Activated CD4-positive, alpha-beta T cell treated with anti-CD3 and anti-CD28 coated beads, Interleukin-10, Interleukin-2, amounts not matched to agents 100 ng/mL and 50 ng/mL, durations not matched to agents 16 hours and 8 hours (primary cell): ENCODE data around the gene DHX8.

Source experiments
- DNase-seq: peaks from one replicate; pipeline ENCODE4 v3.0.0-alpha.2; 2020

DHX8 gene

DNA sequence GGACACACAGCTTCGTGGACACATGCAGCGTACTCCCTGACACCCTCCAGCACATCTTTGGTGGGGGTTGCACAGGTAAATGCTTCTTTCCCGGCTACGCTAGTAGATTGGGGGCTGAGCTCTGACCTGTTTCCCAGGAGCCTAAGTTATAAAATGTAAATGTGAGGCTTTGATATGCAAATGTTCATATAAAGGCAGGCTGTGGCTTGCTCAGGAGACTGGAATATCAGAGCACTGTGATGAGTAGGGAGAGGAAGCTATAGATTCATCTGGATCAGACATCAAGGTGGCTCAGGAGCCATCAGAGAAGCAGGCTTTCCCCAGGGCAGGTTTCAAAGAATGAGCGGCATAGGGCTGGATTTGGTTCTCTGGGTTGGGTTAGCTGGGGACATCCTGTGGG, 65.7 kb downstream of the DHX8 start:
- no peak for DNase-seq

DNA sequence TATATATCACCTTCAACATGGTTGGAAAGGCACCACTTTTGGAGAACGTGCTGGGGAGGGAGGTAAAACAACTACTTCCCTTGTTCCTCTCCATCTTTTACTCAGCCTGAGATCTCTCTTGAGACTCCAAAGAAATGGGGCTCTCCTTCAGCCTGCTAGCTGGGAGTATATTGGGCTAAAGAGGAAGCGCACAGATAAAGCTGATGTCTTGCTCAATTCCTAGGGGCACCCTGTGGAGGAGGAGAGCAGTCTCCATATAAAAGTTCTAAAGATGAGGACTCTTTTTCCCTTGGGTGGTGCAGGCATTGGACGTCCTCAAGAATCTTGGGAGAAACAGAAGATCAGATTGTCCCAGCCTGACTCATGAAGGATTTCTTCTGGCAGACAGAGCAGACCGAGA, 67.0 kb downstream of the DHX8 start:
- DNase-seq = no peak

DNA sequence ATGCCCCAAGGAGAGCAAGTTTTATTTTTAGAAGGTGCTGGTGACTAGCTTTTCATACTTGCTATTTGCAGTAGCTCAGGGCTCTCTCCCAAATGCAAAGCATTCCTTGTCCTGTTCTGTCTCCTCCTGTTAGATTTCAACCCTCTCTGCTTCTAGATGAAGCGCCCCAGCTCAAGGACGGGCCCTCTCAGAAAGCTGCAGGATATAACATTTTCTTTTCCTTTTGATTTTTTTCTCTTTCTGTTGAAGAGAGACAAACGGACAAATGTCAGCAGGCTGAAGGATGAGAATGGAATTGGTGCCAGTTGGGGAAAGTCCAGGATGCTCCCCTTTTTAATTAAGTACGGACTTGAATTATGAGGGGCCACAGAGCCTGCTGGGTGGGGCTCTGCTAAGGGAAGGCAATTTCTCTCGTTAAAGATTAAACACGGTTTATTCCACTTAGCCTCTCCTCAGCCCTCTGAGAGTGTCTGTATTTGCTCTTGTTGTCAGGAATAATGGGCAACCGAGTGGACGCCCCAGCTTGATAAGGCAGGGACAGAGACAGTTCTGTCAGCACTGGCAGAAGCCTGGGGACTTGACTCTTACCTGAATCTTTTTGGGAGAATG, 68.6 kb downstream of the DHX8 start:
- no peak for DNase-seq

DNA sequence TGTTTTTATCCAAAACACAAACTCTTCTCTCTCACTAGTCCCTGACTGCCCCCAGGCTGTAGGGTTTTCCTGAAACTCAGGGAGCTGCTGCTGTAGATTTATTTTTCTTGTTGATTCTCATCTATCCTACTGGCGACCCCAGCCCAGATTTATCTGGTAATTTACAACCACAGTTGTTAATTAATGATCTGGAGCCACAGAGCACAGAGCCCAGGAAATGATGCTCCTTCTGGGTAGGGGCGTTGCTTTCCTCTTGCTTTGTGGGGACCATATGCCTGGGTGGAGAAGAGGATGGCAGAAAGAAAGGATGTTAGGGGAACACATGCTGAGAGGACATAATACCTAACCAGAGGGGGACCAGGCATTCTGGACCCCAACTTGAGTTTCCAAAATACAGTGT, 69.8 kb downstream of the DHX8 start:
- DNase-seq = no peak

DNA sequence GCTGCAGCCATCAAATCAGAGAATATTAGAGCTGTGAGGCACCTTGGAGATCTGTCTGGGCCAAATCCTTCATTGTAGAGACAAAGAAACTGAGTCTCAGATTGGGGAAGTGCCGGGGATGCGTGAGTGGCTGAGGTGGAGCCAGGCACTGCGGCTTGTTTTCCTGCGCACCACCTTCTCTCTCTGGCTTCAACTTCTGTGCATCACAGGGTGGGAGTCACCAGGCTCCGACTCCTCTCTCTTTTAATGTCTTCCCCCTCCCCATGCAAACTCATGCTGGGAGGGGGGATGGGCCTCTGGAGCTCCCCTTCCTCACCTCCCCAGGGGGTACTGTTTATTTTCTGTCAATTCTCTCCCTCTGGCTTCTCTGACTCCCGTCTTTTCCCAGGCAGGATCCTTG, 71.1 kb downstream of the DHX8 start:
- no peak for DNase-seq

DNA sequence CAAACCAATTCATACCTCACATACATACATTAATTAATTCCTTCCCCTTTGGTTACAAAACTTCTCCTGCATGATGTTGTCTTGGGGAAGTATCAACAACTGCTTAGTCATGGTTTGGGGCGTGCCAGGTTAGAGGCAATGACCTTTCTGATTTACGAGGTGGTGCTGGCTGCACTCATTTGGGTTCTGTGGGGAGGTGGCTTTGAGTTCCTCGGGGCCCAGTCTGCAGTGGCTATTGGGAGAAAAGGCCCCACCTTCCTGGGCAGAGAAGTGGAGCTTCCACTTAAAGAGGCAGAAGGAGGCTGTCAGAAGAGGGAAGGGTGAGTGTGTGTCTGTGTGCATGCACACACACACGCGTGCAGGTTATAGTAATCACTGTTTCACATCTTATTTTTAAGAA, 72.5 kb downstream of the DHX8 start:
- DNase-seq = peak; percentile 35

DNA sequence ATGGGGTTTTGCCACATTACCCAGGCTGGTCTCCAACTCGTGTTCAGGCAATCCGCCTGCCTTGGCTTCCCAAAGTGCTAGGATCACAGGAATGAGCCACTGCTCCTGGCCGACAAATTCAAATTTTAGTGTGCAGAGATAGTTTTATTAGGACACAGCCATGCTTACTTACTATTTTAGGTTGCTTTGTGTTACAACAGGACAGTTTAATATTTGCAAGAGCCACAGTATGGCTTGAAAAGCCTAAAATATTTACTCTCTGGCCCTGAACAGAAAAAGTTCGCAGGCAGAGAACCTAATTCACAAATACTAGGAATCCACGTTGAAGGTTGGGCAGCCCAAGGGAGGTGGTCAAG, 75.0 kb downstream of the DHX8 start:
- no peak for DNase-seq

DNA sequence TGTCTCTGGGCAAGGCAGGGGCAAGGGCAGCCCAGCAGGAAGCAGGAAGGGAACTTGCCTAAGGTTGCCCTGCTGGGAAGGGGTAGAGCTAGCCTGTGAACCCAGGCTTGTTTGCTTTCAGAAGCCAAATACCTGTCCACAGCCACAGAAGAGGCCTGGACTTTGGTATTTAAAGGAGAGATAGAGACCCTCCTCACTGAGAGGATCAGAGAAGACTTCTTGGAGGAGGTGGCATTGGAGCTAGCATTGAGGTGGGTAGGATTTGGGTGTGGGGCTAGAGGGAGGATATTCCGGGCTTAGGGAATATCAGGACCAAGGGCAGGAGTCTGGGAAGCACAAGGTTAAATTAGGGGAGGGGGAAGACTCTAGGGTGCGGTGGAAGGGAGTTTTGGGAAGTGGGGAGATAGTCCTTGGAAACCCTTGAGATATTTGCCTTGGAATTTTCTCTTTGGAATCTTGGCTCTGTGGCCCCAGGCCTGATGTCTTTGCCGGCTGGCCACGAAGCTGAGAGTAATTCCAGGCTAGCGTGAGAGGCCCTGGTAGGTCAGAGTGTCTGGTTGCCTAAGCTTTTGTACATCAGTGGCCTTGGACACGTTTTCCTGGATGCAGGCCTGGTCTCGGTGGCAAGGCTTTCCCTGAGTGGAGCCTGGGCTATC, 75.5 kb downstream of the DHX8 start:
- DNase-seq = no peak

DNA sequence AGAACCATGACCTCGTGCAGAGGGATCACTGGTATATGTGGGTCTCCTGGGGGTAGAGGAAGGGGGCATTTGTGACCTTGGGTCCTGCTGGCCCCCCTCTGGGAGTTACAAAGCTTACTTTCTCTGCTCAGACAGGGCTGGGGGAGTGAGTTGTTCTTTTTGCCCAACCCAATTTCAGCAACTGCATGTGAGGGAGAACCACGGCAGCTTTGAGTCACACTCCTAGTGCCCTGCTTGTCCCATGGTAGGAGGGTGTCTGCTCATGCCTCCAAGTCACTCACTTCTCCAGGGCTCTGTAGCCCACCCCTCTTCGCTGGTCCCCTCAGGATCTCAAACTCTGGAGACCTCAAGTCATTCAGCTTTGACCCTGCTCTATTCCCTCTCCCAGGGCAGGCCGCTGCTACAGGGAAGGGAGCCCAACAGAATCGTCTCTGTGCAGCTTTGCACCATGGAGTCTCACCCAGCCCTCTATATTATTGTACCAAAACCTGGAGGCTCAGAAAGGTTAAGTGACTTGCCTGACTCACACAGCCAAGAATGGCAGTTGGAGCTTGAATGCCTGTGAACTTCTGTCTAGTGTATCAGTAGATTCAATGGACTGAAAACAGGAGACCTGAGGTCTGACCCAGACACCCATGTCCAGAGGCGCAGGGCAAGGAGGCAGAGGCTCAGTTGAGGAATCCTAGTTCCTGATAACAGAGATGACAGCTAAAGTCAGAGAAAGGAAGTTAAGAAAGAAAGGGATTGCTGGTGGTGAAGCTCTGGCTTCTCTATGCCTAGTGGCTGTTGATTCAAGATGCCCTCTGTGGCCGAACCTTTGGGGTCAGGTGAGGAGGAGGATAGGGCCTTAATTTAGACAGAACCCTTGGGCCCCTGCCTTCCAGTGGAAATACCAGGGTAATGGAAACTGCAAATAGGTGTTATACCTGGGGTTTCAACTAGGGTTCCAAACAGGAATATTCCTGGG, 77.0 kb downstream of the DHX8 start:
- DNase-seq = no peak

DNA sequence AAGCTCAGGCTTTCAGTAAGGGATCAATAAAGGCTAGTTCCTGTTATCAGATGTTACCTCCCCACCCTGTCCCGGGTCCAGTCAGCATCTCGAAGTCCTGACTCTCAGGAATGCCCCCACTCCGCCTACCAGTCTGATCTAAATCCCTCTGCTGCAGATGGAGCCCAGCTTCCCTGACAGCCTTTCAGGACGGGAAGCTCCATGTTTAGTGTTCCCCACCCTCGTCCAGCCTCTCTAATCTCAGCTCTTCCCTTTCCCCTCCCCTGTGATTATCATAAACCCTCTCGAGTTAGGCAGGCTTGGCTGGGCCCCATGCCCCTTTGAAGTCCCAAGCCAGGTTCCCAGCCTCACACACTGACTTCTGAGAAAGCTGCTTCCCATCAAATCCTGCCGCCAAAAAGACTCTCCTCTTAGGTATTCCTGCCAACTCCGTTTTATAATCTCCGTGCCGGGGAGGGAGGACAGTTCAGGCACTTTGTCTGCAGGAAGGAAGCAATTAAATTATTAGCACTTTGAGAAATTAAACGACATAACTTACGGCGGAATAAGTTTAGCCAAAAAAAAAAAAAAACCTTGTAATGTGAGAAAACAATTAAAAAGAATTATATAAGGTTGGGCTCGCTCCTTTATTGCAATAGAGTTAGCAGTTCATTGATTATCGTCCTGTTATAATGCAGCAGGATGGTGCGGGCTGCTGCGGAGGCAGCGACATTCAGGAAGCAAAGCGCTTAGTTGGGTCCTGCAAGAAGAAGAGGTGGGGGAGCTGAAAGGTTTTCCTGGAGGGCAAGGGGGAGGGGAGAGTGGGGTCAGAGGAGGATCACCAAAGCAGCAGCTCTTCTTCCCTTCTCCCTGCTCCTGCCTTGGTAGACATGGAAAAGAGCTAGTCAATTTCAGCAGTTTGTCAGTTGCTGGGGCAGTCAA, 79.2 kb downstream of the DHX8 start:
- DNase-seq = no peak

DNA sequence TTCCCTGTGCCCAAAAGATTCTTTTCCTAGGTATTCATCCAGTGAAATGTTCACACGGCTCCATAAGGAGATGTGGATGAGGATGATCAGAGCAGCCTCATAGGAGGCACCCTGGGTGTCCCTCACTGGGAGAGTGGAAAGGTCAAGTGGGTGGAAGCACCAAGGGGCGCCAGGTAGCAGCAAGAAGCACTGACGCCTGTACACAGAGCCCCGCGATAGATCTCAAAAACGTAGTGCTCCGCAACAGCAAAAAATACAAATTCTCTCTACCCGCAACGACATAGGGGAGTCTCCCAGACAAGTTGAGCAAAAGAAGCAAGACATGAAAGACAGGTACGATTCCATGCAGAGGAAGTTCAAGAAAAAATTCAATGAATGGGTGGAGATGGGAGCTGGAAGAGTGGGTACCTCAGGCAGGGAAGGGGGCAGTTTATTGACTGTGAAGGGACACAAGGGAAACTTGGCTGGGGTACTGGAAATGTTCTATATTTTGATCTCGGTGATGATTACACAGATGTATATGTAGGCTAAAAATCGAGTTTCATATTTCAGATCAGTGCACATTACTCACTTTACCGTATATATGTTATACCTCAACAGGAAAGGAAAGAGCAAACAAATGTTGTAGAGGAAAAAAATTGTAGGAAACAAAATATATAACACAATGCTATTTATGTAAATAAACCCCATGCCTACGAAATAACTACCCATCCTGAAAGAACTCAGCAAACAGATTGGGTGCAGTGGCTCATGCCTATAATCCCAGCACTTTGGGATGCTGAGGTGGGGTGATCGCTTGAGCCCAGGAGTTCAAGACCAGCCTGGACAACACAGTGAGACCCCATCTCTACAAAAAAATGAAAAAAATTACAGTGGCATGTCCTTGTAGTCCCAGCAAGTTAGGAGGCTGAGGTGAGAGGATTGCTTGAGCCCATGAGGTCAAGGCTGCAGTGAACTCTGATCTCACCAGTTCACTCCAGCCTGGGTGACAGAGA, 80.1 kb downstream of the DHX8 start:
- DNase-seq = no peak

DNA sequence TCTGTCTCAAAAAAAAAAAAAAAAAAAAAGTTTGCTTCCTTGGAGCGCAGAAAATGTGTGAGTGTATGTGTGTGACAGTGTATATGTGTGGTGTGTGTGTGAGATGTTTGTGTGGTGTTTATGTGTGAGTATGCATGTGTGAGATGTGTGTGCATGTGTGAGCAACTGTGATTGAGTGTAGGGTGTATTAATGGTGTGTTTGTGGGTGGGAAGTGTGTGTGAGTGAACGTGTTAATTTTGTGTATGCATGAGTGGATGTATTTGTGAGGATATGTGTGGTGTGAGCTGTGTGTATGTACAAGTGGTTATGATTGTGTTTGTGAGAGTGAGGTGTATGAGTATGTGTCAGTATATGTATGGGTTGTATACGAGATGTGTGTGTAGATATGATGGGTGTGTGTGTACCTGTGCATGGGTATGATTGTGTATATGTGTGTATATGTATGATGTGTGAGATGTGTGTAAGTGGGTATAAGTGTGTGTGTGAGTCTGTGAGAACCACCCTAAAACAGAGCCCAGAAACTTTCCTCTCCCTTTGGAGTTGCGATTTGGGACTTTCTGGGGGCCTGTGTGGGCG, 84.8 kb downstream of the DHX8 start:
- DNase-seq = no peak

DNA sequence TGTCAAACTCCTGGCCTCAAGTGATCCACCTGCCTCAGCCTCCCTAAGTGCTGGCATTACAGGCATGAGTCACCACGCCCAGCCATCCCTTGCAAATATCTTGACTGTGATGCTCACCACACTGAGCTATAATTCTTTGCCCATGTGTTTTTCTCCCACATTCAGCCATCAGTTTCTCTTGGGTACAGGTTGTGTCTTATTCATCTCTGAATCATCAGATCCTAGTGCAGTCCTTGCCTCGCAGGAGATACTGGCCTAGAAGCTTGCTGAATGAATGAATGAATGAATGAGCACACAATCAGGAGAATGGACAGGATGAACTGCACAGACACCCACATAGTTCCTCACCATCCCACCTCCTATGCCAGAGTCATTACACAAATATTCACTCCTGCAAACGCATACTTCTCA, 86.7 kb downstream of the DHX8 start:
- DNase-seq = no peak

DNA sequence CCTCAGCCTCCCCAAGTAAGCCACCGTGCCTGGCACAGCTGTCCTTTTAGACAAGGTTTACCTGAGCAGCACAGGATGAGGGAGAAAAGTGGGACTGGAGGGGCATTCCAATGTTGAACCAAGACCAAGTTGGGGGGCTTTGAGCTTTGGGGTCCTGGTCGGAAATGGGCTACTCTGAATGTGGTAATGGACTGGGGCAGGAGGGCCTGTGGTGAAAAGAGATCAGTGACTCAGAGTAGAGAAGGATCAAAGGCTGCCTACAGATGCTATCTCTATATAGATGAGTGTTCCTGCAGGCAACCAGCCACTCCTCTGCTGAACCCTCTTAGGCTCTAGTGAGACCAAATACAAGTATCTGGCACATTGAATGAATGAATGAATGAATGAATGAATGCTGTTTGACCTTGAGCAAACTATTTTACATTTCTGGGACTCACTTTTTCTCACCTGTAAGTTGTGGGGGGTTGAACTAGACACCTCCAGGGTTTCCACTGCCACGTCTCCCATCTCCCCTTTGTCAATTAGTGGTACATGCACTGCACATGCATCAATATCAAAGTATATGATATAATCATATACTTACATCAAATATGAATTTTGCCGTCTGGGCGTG, 88.7 kb downstream of the DHX8 start:
- no peak for DNase-seq

DNA sequence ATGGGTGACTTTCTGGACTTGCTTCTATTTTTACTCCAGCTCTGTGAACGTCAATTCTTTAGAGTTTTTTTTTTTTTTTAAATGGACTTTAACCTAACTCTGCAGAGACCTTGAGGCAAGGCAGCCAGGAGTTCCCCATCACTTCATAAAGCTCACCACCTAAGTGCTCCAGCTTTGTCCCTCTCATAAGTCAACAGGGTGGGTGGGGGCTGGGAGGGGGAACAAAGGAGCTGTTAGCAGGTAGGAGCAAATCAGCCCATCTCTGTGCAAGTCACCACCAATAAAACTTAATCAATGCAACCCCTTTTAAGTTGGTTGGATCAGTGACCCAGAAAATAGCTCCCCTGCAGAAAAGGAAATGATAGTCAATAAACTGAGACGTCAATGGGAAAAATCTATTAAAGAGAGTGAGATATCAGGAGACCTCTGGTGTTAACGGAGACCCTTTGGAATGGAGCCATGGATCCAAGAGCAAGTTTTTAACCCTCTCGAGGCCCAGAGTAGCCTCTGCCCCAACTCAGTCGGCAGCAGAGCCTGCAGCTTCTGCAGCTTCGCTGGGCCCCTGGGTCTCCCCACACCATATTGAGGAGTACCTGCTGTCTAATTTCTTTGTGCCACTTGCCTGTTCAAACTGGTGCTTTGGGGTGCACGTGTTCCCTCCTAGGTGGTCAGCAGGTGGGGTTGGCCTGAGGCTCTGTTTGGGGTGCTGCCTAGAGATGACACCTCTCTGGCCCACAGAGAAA, 90.0 kb downstream of the DHX8 start:
- no peak for DNase-seq

DNA sequence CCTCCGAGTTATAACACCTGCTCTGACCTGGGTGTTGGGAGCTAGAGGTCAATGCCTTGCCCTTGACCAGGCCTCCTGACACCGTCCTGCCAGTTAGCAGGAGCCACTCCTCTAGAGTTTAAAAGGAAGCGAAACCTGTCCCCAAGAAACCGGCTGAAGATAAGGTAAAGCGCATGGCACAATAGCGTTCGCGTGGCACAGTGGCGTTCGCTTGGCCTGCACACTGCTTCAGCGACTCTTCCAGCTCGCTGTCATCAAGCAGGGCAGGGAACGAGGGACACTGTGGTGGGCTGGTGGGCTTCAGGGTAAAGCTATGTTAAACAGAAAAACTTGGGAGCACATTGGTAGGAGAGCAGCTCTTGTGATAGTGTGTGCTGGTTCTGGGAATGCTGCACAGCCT, 90.6 kb downstream of the DHX8 start:
- no peak for DNase-seq

DNA sequence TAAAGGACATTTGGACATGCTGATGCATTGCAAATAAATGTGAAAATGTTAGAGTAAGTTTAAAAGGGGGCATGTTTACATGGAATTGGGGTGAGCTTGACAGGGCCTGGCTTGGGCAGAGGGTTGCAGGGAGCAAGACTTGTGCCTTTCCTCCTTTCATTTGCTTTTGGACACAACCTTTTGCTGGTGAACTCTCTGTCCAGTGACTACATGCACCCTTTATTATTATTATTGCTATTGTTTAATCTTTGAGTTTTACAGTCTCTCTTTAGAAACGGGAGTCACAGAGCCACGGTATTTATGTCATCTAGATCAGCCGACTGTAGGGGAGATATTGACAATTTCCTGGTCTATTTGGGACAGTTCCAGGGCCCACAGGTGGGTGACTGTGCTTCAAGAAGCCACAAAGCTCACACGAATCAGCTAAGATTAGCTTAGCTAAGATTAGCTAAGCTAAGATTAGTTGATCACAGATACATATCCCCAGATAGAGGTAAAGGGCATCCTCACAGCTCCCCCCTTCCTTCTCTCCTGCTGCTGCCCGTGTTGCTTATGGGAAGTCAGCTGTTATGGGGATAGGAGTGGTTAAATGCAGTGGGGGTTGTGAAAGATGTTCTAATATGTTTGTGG, 91.2 kb downstream of the DHX8 start:
- DNase-seq = no peak
